ENCODE measurements around the gene ANKRD24.

The ANKRD24 gene

GRCh38 chr19:4197625-4198466 lies 15.4 kb downstream of the ANKRD24 start:
- Histone ChIP-seq H3K36me3 (ENCODE audit: insufficient read depth, low read length) (no peaks in the 10 kb centered on the region), H4K20me1 (ENCODE audit: insufficient read depth, low read length, poor library complexity, severe bottlenecking) (no peaks in the 10 kb centered on the region), H2AFZ (ENCODE audit: low read length) (no peak overlapping the region), H3K4me3 (ENCODE audit: low read length, poor library complexity, severe bottlenecking) (no peak overlapping the region), H3K9me3 (ENCODE audit: insufficient read depth, low read depth, low read length) (no peaks in the 10 kb centered on the region), H3F3A (ENCODE audit: low read depth) (no peaks in the 10 kb centered on the region), H3K79me2 (ENCODE audit: insufficient read depth, low read length) (no peaks in the 10 kb centered on the region), H3K4me1 (ENCODE audit: insufficient read depth, low read length, poor library complexity, severe bottlenecking) (no peaks in the 10 kb centered on the region), H3K4me2 (ENCODE audit: low read depth, low read length, poor library complexity, severe bottlenecking) (no peak overlapping the region), H3K27me3 (ENCODE audit: insufficient read depth, low read length, poor library complexity, severe bottlenecking) (no peaks in the 10 kb centered on the region), H3K9ac (ENCODE audit: low read depth, low read length, poor library complexity, severe bottlenecking) (no peak overlapping the region), H3K9me2 (replicated peaks; ENCODE audit: low read depth, low read length) (no peaks in the 10 kb centered on the region)
- TF ChIP-seq CTCF (conservative IDR thresholded peaks at IDR 0.05; ENCODE audit: low read length) (no peak), EZH2phosphoT487 (IDR thresholded peaks at IDR 0.05; ENCODE audit: borderline replicate concordance) (no peak)

GRCh38 chr19:4198467-4199126 lies 16.1 kb downstream of the ANKRD24 start:
- Histone ChIP-seq H3K4me2 (ENCODE audit: low read depth, low read length, poor library complexity, severe bottlenecking) (no peak overlapping the region), H3F3A (ENCODE audit: low read depth) (no peaks in the 10 kb centered on the region), H3K36me3 (ENCODE audit: insufficient read depth, low read length) (no peaks in the 10 kb centered on the region), H3K9me2 (replicated peaks; ENCODE audit: low read depth, low read length) (no peaks in the 10 kb centered on the region), H2AFZ (ENCODE audit: low read length) (no peak overlapping the region), H3K27me3 (ENCODE audit: insufficient read depth, low read length, poor library complexity, severe bottlenecking) (no peaks in the 10 kb centered on the region), H3K4me1 (ENCODE audit: insufficient read depth, low read length, poor library complexity, severe bottlenecking) (no peaks in the 10 kb centered on the region), H3K4me3 (ENCODE audit: low read length, poor library complexity, severe bottlenecking) (no peak overlapping the region), H3K9me3 (ENCODE audit: insufficient read depth, low read depth, low read length) (no peaks in the 10 kb centered on the region), H3K79me2 (ENCODE audit: insufficient read depth, low read length) (no peaks in the 10 kb centered on the region), H4K20me1 (ENCODE audit: insufficient read depth, low read length, poor library complexity, severe bottlenecking) (no peaks in the 10 kb centered on the region), H3K9ac (ENCODE audit: low read depth, low read length, poor library complexity, severe bottlenecking) (no peak overlapping the region)
- no peak for TF ChIP-seq EZH2phosphoT487 (IDR thresholded peaks at IDR 0.05; ENCODE audit: borderline replicate concordance)
- no peak for TF ChIP-seq CTCF (conservative IDR thresholded peaks at IDR 0.05; ENCODE audit: low read length)

- no peak overlapping the region for H3K4me3 ChIP-seq (ENCODE audit: low read length, poor library complexity, severe bottlenecking)
- H3K36me3 ChIP-seq (ENCODE audit: insufficient read depth, low read length), result no peaks in the 10 kb centered on the region
- H3K4me1 ChIP-seq (ENCODE audit: insufficient read depth, low read length, poor library complexity, severe bottlenecking), result no peaks in the 10 kb centered on the region
- H3K27me3 ChIP-seq (ENCODE audit: insufficient read depth, low read length, poor library complexity, severe bottlenecking), result no peaks in the 10 kb centered on the region
- H3K4me2 ChIP-seq (ENCODE audit: low read depth, low read length, poor library complexity, severe bottlenecking), result no peak overlapping the region
- H3F3A ChIP-seq (ENCODE audit: low read depth), result no peaks in the 10 kb centered on the region
- no peak for TF ChIP-seq CTCF (conservative IDR thresholded peaks at IDR 0.05; ENCODE audit: low read length)
- TF ChIP-seq EZH2phosphoT487 (IDR thresholded peaks at IDR 0.05; ENCODE audit: borderline replicate concordance), result no peak
- no peak overlapping the region for H2AFZ ChIP-seq (ENCODE audit: low read length)
- H3K79me2 ChIP-seq (ENCODE audit: insufficient read depth, low read length), result no peaks in the 10 kb centered on the region
- H4K20me1 ChIP-seq (ENCODE audit: insufficient read depth, low read length, poor library complexity, severe bottlenecking), result no peaks in the 10 kb centered on the region
- H3K9ac ChIP-seq (ENCODE audit: low read depth, low read length, poor library complexity, severe bottlenecking), result no peak overlapping the region
- H3K9me3 ChIP-seq (ENCODE audit: insufficient read depth, low read depth, low read length), result no peaks in the 10 kb centered on the region
- H3K9me2 ChIP-seq (replicated peaks; ENCODE audit: low read depth, low read length), result no peaks in the 10 kb centered on the region
Measured at GRCh38 chr19:4199699-4200293, 17.3 kb downstream of the ANKRD24 start.
